ENCODE measurements around the gene RPL27A. TPM values are rescaled to one million over a fixed set of nuclear protein-coding genes. Genes with fewer than 3 reads are reported as not detected.
A peak's percentile ranks its signal among the peaks of the same experiment; 100 is the strongest.

Gene RPL27A
- polyA plus RNA-seq, 1 of the 3 experiments (the other 2 are of a cell fraction), result 1,162 TPM

DNA sequence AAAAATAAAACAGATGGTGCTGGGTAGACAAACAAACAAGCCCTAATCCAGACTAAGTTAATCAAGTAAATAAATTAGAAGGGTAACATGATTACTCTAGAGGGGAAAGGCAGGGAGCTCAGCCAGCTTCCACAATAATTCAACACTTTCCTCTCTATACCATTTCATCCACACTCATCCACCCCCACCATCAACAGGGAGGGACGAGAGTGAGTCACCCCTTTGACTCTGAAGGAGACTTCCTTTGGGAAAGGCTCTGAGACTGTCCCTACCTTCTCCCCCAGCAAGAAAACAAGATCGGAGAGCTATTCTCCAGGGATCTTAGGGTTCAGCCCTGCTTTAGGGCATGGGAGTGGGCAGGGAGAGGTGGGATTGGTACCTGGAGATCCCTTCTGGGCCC is 33.2 kb upstream of the RPL27A start:
- peaks cover 16% of the 10 kb centered on the region for H3F3A ChIP-seq (replicated peaks; ENCODE audit: insufficient read depth)
- H3K4me1 ChIP-seq (ENCODE audit: control insufficient read depth in 1 of 2, insufficient read depth in 2 of 2, low read depth in 1 of 2, low read length in 1 of 2), result peaks cover 0 to 7% of the 10 kb centered on the region in 2 experiments; a peak in 3 of 4 replicates
- no peak overlapping the region for H3K4me3 ChIP-seq (ENCODE audit: low read depth in 2 of 2, low read length in 1 of 2)
- WGBS (ENCODE audit: low lambda C conversion rate), result 36% methylated on average over 2 of the region's 2 CpGs
- ChIA-PET CTCF (no interaction called here), POLR2A (no interaction called here)
- TF ChIP-seq NFIC (IDR thresholded peaks at IDR 0.05; ENCODE audit: borderline replicate concordance), result no peak; the same call in 1 of the 2 replicates
- TF ChIP-seq FOSL2 (IDR thresholded peaks at IDR 0.05; ENCODE audit: borderline replicate concordance, low read depth), result peak; percentile 82; the same call in 1 of the 2 replicates
- peak; percentile 74 for TF ChIP-seq JUND (IDR thresholded peaks at IDR 0.05)
- H3K27me3 ChIP-seq (ENCODE audit: insufficient read depth), result no peaks in the 10 kb centered on the region
- H3K9ac ChIP-seq, result no peak overlapping the region
- H2AFZ ChIP-seq (ENCODE audit: low read depth), result peak overlapping the region; percentile 42; the same call in 1 of the 2 replicates
- no peaks in the 10 kb centered on the region for H4K20me1 ChIP-seq (ENCODE audit: insufficient read depth)
- H3K4me2 ChIP-seq, result peak overlapping the region; percentile 53
- no peak for DNase-seq
- H3K9me2 ChIP-seq, result no peaks in the 10 kb centered on the region
- no peaks in the 10 kb centered on the region for H3K9me3 ChIP-seq
- no peaks in the 10 kb centered on the region for H3K79me2 ChIP-seq (ENCODE audit: insufficient read depth)
- peak overlapping the region in 1 of 2 experiments; percentile 50; a peak in 2 of 4 replicates for H3K27ac ChIP-seq (ENCODE audit: low read depth in 2 of 2, low read length in 1 of 2)
- H3K36me3 ChIP-seq (replicated peaks in 1 of 2; ENCODE audit: control insufficient read depth in 1 of 2, insufficient read depth in 2 of 2, low read length in 1 of 2), result peaks cover 4 to 33% of the 10 kb centered on the region in 2 experiments

DNA sequence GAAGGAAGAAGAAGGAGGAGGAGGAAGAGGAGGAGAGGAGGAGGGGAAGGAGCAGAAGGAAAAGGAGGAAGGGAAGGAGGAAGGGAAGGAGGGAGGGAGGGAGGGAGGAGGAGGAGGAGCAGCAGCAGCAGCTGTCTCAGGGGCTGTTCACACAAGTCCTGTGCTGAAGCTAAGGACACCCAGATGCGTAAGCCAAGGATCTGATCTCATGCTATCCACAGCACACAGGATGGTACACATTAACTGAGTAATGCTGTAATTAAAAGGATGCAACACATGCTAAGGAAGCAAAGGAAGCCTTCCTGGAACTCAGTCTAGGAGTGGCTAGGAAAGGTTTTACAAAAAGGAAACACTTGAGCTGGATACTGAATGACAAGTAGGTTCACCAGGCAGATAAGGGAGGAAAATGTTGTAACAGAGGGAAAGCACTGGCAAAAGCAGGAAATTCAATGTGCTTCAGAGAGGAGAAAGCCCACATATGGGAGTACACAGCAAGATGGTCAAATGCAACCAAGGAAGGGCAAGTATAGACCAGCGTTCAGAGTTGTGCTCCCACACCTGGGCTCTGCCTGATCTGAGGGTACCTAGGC is 32.1 kb upstream of the RPL27A start:
- H3K27me3 ChIP-seq (ENCODE audit: insufficient read depth), result no peaks in the 10 kb centered on the region
- H4K20me1 ChIP-seq (ENCODE audit: insufficient read depth), result no peaks in the 10 kb centered on the region
- H3F3A ChIP-seq (replicated peaks; ENCODE audit: insufficient read depth), result peaks cover 16% of the 10 kb centered on the region
- no peak overlapping the region for H2AFZ ChIP-seq (ENCODE audit: low read depth)
- H3K27ac ChIP-seq (ENCODE audit: low read depth in 2 of 2, low read length in 1 of 2), result no peak overlapping the region
- H3K4me2 ChIP-seq, result no peak overlapping the region
- WGBS (ENCODE audit: low lambda C conversion rate), result 97% methylated on average over 2 of the region's 2 CpGs
- H3K9me3 ChIP-seq, result no peaks in the 10 kb centered on the region
- POLR2A ChIA-PET, result no interaction called here
- H3K9me2 ChIP-seq, result no peaks in the 10 kb centered on the region
- DNase-seq, result no peak
- no peaks in the 10 kb centered on the region for H3K79me2 ChIP-seq (ENCODE audit: insufficient read depth)
- H3K4me1 ChIP-seq (ENCODE audit: control insufficient read depth in 1 of 2, insufficient read depth in 2 of 2, low read depth in 1 of 2, low read length in 1 of 2), result peaks cover 0 to 7% of the 10 kb centered on the region in 2 experiments; a peak in 3 of 4 replicates
- H3K4me3 ChIP-seq (ENCODE audit: low read depth in 2 of 2, low read length in 1 of 2), result no peak overlapping the region
- H3K9ac ChIP-seq, result no peak overlapping the region
- peaks cover 4 to 26% of the 10 kb centered on the region in 2 experiments for H3K36me3 ChIP-seq (replicated peaks in 1 of 2; ENCODE audit: control insufficient read depth in 1 of 2, insufficient read depth in 2 of 2, low read length in 1 of 2)
- CTCF ChIA-PET, result interaction anchor here (0.6 kb wide), 1 partner anchor 17 kb away, joined by 4 read pairs; no protein-coding TSS in a partner anchor
- TF ChIP-seq, protein P1, sequence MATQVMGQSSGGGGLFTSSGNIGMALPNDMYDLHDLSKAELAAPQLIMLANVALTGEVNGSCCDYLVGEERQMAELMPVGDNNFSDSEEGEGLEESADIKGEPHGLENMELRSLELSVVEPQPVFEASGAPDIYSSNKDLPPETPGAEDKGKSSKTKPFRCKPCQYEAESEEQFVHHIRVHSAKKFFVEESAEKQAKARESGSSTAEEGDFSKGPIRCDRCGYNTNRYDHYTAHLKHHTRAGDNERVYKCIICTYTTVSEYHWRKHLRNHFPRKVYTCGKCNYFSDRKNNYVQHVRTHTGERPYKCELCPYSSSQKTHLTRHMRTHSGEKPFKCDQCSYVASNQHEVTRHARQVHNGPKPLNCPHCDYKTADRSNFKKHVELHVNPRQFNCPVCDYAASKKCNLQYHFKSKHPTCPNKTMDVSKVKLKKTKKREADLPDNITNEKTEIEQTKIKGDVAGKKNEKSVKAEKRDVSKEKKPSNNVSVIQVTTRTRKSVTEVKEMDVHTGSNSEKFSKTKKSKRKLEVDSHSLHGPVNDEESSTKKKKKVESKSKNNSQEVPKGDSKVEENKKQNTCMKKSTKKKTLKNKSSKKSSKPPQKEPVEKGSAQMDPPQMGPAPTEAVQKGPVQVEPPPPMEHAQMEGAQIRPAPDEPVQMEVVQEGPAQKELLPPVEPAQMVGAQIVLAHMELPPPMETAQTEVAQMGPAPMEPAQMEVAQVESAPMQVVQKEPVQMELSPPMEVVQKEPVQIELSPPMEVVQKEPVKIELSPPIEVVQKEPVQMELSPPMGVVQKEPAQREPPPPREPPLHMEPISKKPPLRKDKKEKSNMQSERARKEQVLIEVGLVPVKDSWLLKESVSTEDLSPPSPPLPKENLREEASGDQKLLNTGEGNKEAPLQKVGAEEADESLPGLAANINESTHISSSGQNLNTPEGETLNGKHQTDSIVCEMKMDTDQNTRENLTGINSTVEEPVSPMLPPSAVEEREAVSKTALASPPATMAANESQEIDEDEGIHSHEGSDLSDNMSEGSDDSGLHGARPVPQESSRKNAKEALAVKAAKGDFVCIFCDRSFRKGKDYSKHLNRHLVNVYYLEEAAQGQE (IDR thresholded peaks at IDR 0.05; ENCODE audit: low read depth, low read length), result no peak
- TF ChIP-seq NFIC (IDR thresholded peaks at IDR 0.05; ENCODE audit: borderline replicate concordance) (no peak), MXI1 (IDR thresholded peaks at IDR 0.05; ENCODE audit: low read depth, low read length) (no peak), NRF1 (IDR thresholded peaks at IDR 0.05; ENCODE audit: low read depth, low read length) (no peak), EZH2phosphoT487 (IDR thresholded peaks at IDR 0.05; ENCODE audit: borderline replicate concordance, low read depth) (no peak), GABPA (IDR thresholded peaks at IDR 0.05; ENCODE audit: low read depth) (no peak), FOSL2 (IDR thresholded peaks at IDR 0.05; ENCODE audit: borderline replicate concordance, low read depth) (no peak), JUND (IDR thresholded peaks at IDR 0.05) (no peak), TAF1 (IDR thresholded peaks at IDR 0.05; ENCODE audit: borderline replicate concordance, low read depth, low read length) (no peak), RFX5 (IDR thresholded peaks at IDR 0.05; ENCODE audit: low read length) (no peak), ELF1 (IDR thresholded peaks at IDR 0.05) (no peak), RXRA (IDR thresholded peaks at IDR 0.05; ENCODE audit: borderline replicate concordance, low read depth) (no peak), SMC3 (IDR thresholded peaks at IDR 0.05; ENCODE audit: low read depth, low read length) (no peak)
- TF ChIP-seq, protein P2, sequence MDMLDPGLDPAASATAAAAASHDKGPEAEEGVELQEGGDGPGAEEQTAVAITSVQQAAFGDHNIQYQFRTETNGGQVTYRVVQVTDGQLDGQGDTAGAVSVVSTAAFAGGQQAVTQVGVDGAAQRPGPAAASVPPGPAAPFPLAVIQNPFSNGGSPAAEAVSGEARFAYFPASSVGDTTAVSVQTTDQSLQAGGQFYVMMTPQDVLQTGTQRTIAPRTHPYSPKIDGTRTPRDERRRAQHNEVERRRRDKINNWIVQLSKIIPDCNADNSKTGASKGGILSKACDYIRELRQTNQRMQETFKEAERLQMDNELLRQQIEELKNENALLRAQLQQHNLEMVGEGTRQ (IDR thresholded peaks at IDR 0.05; ENCODE audit: borderline replicate concordance, low read depth, low read length), result no peak
- TF ChIP-seq, protein P3, sequence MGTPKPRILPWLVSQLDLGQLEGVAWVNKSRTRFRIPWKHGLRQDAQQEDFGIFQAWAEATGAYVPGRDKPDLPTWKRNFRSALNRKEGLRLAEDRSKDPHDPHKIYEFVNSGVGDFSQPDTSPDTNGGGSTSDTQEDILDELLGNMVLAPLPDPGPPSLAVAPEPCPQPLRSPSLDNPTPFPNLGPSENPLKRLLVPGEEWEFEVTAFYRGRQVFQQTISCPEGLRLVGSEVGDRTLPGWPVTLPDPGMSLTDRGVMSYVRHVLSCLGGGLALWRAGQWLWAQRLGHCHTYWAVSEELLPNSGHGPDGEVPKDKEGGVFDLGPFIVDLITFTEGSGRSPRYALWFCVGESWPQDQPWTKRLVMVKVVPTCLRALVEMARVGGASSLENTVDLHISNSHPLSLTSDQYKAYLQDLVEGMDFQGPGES (IDR thresholded peaks at IDR 0.05; ENCODE audit: low read depth, low read length), result no peak
- TF ChIP-seq, protein P4, sequence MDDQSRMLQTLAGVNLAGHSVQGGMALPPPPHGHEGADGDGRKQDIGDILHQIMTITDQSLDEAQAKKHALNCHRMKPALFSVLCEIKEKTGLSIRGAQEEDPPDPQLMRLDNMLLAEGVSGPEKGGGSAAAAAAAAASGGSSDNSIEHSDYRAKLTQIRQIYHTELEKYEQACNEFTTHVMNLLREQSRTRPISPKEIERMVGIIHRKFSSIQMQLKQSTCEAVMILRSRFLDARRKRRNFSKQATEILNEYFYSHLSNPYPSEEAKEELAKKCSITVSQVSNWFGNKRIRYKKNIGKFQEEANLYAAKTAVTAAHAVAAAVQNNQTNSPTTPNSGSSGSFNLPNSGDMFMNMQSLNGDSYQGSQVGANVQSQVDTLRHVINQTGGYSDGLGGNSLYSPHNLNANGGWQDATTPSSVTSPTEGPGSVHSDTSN (IDR thresholded peaks at IDR 0.05), result no peak
- TF ChIP-seq, protein P5, sequence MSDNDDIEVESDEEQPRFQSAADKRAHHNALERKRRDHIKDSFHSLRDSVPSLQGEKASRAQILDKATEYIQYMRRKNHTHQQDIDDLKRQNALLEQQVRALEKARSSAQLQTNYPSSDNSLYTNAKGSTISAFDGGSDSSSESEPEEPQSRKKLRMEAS (IDR thresholded peaks at IDR 0.05; ENCODE audit: low read depth), result no peak
- TF ChIP-seq, protein P6, sequence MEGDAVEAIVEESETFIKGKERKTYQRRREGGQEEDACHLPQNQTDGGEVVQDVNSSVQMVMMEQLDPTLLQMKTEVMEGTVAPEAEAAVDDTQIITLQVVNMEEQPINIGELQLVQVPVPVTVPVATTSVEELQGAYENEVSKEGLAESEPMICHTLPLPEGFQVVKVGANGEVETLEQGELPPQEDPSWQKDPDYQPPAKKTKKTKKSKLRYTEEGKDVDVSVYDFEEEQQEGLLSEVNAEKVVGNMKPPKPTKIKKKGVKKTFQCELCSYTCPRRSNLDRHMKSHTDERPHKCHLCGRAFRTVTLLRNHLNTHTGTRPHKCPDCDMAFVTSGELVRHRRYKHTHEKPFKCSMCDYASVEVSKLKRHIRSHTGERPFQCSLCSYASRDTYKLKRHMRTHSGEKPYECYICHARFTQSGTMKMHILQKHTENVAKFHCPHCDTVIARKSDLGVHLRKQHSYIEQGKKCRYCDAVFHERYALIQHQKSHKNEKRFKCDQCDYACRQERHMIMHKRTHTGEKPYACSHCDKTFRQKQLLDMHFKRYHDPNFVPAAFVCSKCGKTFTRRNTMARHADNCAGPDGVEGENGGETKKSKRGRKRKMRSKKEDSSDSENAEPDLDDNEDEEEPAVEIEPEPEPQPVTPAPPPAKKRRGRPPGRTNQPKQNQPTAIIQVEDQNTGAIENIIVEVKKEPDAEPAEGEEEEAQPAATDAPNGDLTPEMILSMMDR (IDR thresholded peaks at IDR 0.05), result no peak
